HepG2 (cell line): ENCODE measurements around the gene PBLD. TPM values are rescaled to one million over a fixed set of nuclear protein-coding genes. Genes with fewer than 3 reads are reported as not detected.

Experiments used
- ATAC-seq: fragments of 200-7000 bp; cut with Tn5 transposase; 3 replicates; pipeline ENCODE4 v1.9.1; 2020; ENCODE audit warnings: mild to moderate bottlenecking, moderate library complexity
- BruUV-seq: library from RNA; stranded (reverse); fragments of 400-500 nt; replicated peaks from 2 replicates; lab custom pipeline; 2021; lab: Mats Ljungman, UMichigan
- CTCF ChIA-PET: fragments of 300-600 bp; formaldehyde crosslinking; extraction: SDS; loops from one replicate; lab custom pipeline; 2021; ENCODE audit warnings: low total read pairs, inconsistent platforms, low intra/inter-chr PET ratio; lab: Yijun Ruan, JAX
- POLR2A ChIA-PET: fragments of 350-600 bp; sonication (Branson Sonifier 250); formaldehyde crosslinking; loops from one replicate; lab custom pipeline; 2020; ENCODE audit warnings: antibody characterized with exemption, inconsistent platforms; lab: Yijun Ruan, JAX
- DNase-seq: peaks from one replicate; pipeline ENCODE4 v3.0.0-alpha.2; 2015; ENCODE audit warnings: low spot score
- FAIRE-seq: peaks from 3 replicates; lab custom pipeline; 2011; peaks lifted over from hg19 to GRCh38; lab: Jason Lieb, UNC
- H2AFZ ChIP-seq: one replicate; pipeline ENCODE4 v1.6.1; 2011; ENCODE audit warnings: low read length, inconsistent platforms
- H3K27ac ChIP-seq: fragments of 300-600 bp; 3 replicates; pipeline ENCODE4 v1.8.0; 2011; ENCODE audit warnings: mixed run types, mild to moderate bottlenecking, mixed read lengths, low read length, inconsistent platforms; ENCODE audit not compliant: insufficient read depth; ENCODE audit errors: extremely low read length
- H3K27me3 ChIP-seq, 2 experiments: fragments of 200-600 bp in 1 of 2; 2 replicates in 1 of 2; 3 replicates in 1 of 2; pipeline versions ENCODE4 v1.6.0 to v1.8.0; 2011; ENCODE audit warnings: low read length in 2 of 2, mild to moderate bottlenecking in 2 of 2, moderate library complexity in 2 of 2, inconsistent platforms in 1 of 2; ENCODE audit not compliant: insufficient read depth in 2 of 2, control insufficient read depth in 1 of 2
- H3K36me3 ChIP-seq, 2 experiments: fragments of 200-600 bp in 1 of 2; replicated peaks in 1 of 2; 2 replicates in 1 of 2; 3 replicates in 1 of 2; pipeline versions ENCODE4 v1.5.1 to v1.8.0; 2011; ENCODE audit warnings: low read length in 2 of 2, inconsistent platforms in 1 of 2; ENCODE audit not compliant: insufficient read depth in 2 of 2, control insufficient read depth in 1 of 2
- H3K4me1 ChIP-seq: 2 replicates; pipeline ENCODE4 v1.5.1; 2012; ENCODE audit warnings: low read length, inconsistent platforms; ENCODE audit not compliant: insufficient read depth
- H3K4me2 ChIP-seq: 2 replicates; pipeline ENCODE4 v1.6.0; 2011; ENCODE audit warnings: low read depth, low read length, inconsistent platforms
- H3K4me3 ChIP-seq, 3 experiments: fragments of 200-600 bp in 1 of 3; sonication (generic), shearing (Covaris generic) in 1 of 3; replicated peaks in 1 of 3; 2 replicates each; pipeline ENCODE4 v1.5.1; 2011 to 2016; ENCODE audit warnings: low read length in 3 of 3, inconsistent platforms in 2 of 3, low read depth in 2 of 3, mild to moderate bottlenecking in 2 of 3, control low read depth in 1 of 3, mixed read lengths in 1 of 3; ENCODE audit not compliant: insufficient read depth in 1 of 3
- H3K79me2 ChIP-seq: one replicate; pipeline ENCODE4 v1.6.1; 2011; ENCODE audit warnings: low read length, inconsistent platforms; ENCODE audit not compliant: insufficient read depth
- H3K9ac ChIP-seq: 2 replicates; pipeline ENCODE4 v1.6.0; 2011; ENCODE audit warnings: mild to moderate bottlenecking, low read depth, low read length, inconsistent platforms; ENCODE audit not compliant: insufficient read depth
- H3K9me3 ChIP-seq: 2 replicates; pipeline ENCODE4 v1.5.1; 2012; ENCODE audit warnings: mild to moderate bottlenecking, low read length
- H4K20me1 ChIP-seq: 2 replicates; pipeline ENCODE4 v1.6.0; 2011; ENCODE audit warnings: inconsistent platforms, mild to moderate bottlenecking, low read length, moderate library complexity; ENCODE audit not compliant: insufficient read depth
- GZF1 ChIP-seq: sonication (generic); formaldehyde crosslinking; IDR thresholded peaks from 2 replicates; pipeline ENCODE4 v1.5.1; 2020; ENCODE audit warnings: mild to moderate bottlenecking, missing genetic modification reagents
- MLLT10 ChIP-seq: sonication (generic); formaldehyde crosslinking; IDR thresholded peaks from 2 replicates; pipeline ENCODE4 v1.4.0; 2020; ENCODE audit warnings: missing genetic modification reagents
- PRMT3 ChIP-seq: sonication (generic); formaldehyde crosslinking; IDR thresholded peaks from 2 replicates; pipeline ENCODE4 v1.8.1; 2022; ENCODE audit warnings: low read depth, mild to moderate bottlenecking, moderate library complexity, missing genetic modification reagents, borderline replicate concordance
- SMARCC2 ChIP-seq: fragments of 450-650 bp; IDR thresholded peaks from 2 replicates; pipeline ENCODE4 v1.6.1; 2017; ENCODE audit warnings: antibody characterized with exemption, mild to moderate bottlenecking
- SRY ChIP-seq: sonication (generic); formaldehyde crosslinking; IDR thresholded peaks from 2 replicates; pipeline ENCODE4 v1.8.0; 2022; ENCODE audit warnings: mild to moderate bottlenecking, missing genetic modification reagents
- TMF1 ChIP-seq: sonication (generic); formaldehyde crosslinking; IDR thresholded peaks from 2 replicates; pipeline ENCODE4 v1.8.1; 2022; ENCODE audit warnings: low read depth, missing genetic modification reagents
- ZFP41 ChIP-seq: sonication (generic); formaldehyde crosslinking; IDR thresholded peaks from 2 replicates; pipeline ENCODE4 v1.4.0; 2020; ENCODE audit warnings: mild to moderate bottlenecking, missing genetic modification reagents, borderline replicate concordance
- ZFP90 ChIP-seq: sonication (generic); formaldehyde crosslinking; IDR thresholded peaks from 2 replicates; pipeline ENCODE4 v1.8.0; 2022; ENCODE audit warnings: missing genetic modification reagents, mild to moderate bottlenecking, inconsistent platforms, borderline replicate concordance
- ZNF354B ChIP-seq: sonication (generic); formaldehyde crosslinking; IDR thresholded peaks from 2 replicates; pipeline ENCODE4 v1.8.0; 2022; ENCODE audit warnings: mild to moderate bottlenecking, missing genetic modification reagents
- ZNF431 ChIP-seq: sonication (generic); formaldehyde crosslinking; IDR thresholded peaks from 2 replicates; pipeline ENCODE4 v1.9.0; 2022; ENCODE audit warnings: missing genetic modification reagents, low read depth, mild to moderate bottlenecking, borderline replicate concordance
- ZNF468 ChIP-seq: sonication (generic); formaldehyde crosslinking; IDR thresholded peaks from 2 replicates; pipeline ENCODE4 v1.8.0; 2022; ENCODE audit warnings: mild to moderate bottlenecking, moderate library complexity, missing genetic modification reagents
- ZNF562 ChIP-seq: sonication (generic); formaldehyde crosslinking; IDR thresholded peaks from 2 replicates; pipeline ENCODE4 v1.8.0; 2022; ENCODE audit warnings: missing genetic modification reagents, borderline replicate concordance
- ZNF577 ChIP-seq: sonication (generic); formaldehyde crosslinking; IDR thresholded peaks from 2 replicates; pipeline ENCODE4 v1.4.0; 2020; ENCODE audit warnings: mild to moderate bottlenecking, low read depth, missing genetic modification reagents, borderline replicate concordance
- ZNF713 ChIP-seq: sonication (generic); formaldehyde crosslinking; IDR thresholded peaks from 2 replicates; pipeline ENCODE4 v1.4.0; 2020; ENCODE audit warnings: mild to moderate bottlenecking, missing genetic modification reagents
- WGBS: methylation state at CpG from one replicate; pipeline ENCODE4 v1.1.6; 2017; ENCODE audit warnings: low lambda C conversion rate; 5-methylcytosine and 5-hydroxymethylcytosine counted together
- in situ Hi-C: cut with HindIII; loops from 2 replicates; pipeline ENCODE4 v1.10.0; 2017; ENCODE audit warnings: low pct_unique_long_range_greater_than_20kb; ENCODE audit not compliant: extremely low pct_ligation_motif_present
- intact Hi-C: fragments of 100-400 bp; cut with micrococcal nuclease; formaldehyde crosslinking; loops from one replicate; pipeline ENCODE4 v1.10.0; 2022; ENCODE audit not compliant: unreplicated experiment
- polyA plus RNA-seq, 8 experiments: library from polyadenylated mRNA; depleted of rRNA in 3 of 8; stranded (reverse) in 7 of 8; unstranded in 1 of 8; fragments of >200 nt; fragmentation: Illumina TruSeq in 4 of 8; extraction: Trizol in 4 of 8; gene quantifications; 2 replicates each; pipeline versions ENCODE4 v1.2.1 to v1.2.3, GENCODE V29; 2011 to 2016; ENCODE audit warnings: low read depth in 4 of 8, missing spikeins in 1 of 8, mixed read lengths in 1 of 8; ENCODE audit not compliant: insufficient read depth in 1 of 8
- total RNA-seq, 5 experiments: library from RNA; depleted of rRNA; stranded (reverse); fragments of >200 nt; fragmentation: Illumina TruSeq; extraction: Trizol; gene quantifications; 2 replicates each; pipeline ENCODE4 v1.2.3, GENCODE V29; 2016; ENCODE audit warnings: low read depth in 1 of 5
- TF ChIP-seq, protein P1 (sequence below): conservative IDR thresholded peaks from 2 replicates; pipeline ENCODE4 v1.6.1; 2018; ENCODE audit warnings: missing genetic modification reagents
- TF ChIP-seq, protein P2 (sequence below): sonication (generic); formaldehyde crosslinking; IDR thresholded peaks from 2 replicates; pipeline ENCODE4 v1.5.0; 2020; ENCODE audit warnings: missing genetic modification reagents
- TF ChIP-seq, protein P3 (sequence below): sonication (generic); formaldehyde crosslinking; IDR thresholded peaks from 2 replicates; pipeline ENCODE4 v1.8.0; 2022; ENCODE audit warnings: mild to moderate bottlenecking, missing genetic modification reagents
- TF ChIP-seq, protein P4 (sequence below): sonication (generic); formaldehyde crosslinking; IDR thresholded peaks from 2 replicates; pipeline ENCODE4 v1.5.1; 2020; ENCODE audit warnings: missing genetic modification reagents, mild to moderate bottlenecking, borderline replicate concordance
- TF ChIP-seq, protein P5 (sequence below): IDR thresholded peaks from 2 replicates; pipeline ENCODE4 v1.6.1; 2012; ENCODE audit warnings: inconsistent platforms

The PBLD gene
- total and polyA plus RNA-seq, 2 of the 13 experiments (the other 11 are each of a cell fraction or from before 2014, with no cell fraction given), result 0.42 to 3.1 TPM

DNA sequence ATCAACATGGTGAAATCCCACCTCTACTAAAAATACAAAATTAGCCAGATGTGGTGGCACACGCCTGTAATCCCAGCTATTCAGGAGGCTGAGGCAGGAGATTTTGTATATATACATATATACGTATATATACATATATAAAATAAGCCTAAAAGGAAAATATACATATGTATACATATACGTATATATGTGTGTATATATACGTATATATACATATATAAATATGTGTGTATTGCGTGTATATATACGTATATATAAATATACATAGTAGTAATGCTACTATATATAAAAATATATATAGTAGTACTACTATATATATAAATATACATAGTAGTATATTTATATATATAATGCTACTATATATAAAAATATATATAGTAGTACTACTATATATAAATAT is 26.5 kb upstream of the PBLD start:
- 96% methylated on average over 6 of the region's 6 CpGs for WGBS
- no TSS peak for BruUV-seq
- POLR2A ChIA-PET, result no interaction called here
- Histone ChIP-seq H3K9me3 (no peaks in the 10 kb centered on the region), H3K4me1 (no peaks in the 10 kb centered on the region), H3K9ac (no peak overlapping the region), H3K27me3 (no peaks in the 10 kb centered on the region), H4K20me1 (no peaks in the 10 kb centered on the region), H3K79me2 (no peaks in the 10 kb centered on the region), H2AFZ (no peak overlapping the region), H3K4me2 (no peak overlapping the region), H3K4me3 (no peak overlapping the region), H3K36me3 (peaks cover 4 to 26% of the 10 kb centered on the region in 2 experiments; a peak in 3 of 5 replicates), H3K27ac (no peak overlapping the region)
- in situ Hi-C loops (no loop called here), intact Hi-C loops (no loop called here)
- no peak for FAIRE-seq
- CTCF ChIA-PET, result no interaction called here
- DNase-seq, result no peak
- TF ChIP-seq ZFP41 (CRISPR knock-in tag), result no peak
- TF ChIP-seq GZF1, result no peak
- no peak for TF ChIP-seq ZNF354B (CRISPR knock-in tag)
- TF ChIP-seq PRMT3 (CRISPR knock-in tag), result no peak
- TF ChIP-seq, protein P1, sequence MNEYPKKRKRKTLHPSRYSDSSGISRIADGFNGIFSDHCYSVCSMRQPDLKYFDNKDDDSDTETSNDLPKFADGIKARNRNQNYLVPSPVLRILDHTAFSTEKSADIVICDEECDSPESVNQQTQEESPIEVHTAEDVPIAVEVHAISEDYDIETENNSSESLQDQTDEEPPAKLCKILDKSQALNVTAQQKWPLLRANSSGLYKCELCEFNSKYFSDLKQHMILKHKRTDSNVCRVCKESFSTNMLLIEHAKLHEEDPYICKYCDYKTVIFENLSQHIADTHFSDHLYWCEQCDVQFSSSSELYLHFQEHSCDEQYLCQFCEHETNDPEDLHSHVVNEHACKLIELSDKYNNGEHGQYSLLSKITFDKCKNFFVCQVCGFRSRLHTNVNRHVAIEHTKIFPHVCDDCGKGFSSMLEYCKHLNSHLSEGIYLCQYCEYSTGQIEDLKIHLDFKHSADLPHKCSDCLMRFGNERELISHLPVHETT (CRISPR knock-in tag), result no peak
- TF ChIP-seq, protein P2, sequence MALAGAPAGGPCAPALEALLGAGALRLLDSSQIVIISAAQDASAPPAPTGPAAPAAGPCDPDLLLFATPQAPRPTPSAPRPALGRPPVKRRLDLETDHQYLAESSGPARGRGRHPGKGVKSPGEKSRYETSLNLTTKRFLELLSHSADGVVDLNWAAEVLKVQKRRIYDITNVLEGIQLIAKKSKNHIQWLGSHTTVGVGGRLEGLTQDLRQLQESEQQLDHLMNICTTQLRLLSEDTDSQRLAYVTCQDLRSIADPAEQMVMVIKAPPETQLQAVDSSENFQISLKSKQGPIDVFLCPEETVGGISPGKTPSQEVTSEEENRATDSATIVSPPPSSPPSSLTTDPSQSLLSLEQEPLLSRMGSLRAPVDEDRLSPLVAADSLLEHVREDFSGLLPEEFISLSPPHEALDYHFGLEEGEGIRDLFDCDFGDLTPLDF (CRISPR knock-in tag), result no peak
- TF ChIP-seq ZNF577 (CRISPR knock-in tag), result no peak
- TF ChIP-seq ZNF468 (CRISPR knock-in tag), result no peak
- no peak for TF ChIP-seq ZNF713 (CRISPR knock-in tag)
- TF ChIP-seq, protein P3, sequence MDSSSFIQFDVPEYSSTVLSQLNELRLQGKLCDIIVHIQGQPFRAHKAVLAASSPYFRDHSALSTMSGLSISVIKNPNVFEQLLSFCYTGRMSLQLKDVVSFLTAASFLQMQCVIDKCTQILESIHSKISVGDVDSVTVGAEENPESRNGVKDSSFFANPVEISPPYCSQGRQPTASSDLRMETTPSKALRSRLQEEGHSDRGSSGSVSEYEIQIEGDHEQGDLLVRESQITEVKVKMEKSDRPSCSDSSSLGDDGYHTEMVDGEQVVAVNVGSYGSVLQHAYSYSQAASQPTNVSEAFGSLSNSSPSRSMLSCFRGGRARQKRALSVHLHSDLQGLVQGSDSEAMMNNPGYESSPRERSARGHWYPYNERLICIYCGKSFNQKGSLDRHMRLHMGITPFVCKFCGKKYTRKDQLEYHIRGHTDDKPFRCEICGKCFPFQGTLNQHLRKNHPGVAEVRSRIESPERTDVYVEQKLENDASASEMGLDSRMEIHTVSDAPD (CRISPR knock-in tag), result no peak
- no peak for TF ChIP-seq SMARCC2
- no peak for TF ChIP-seq MLLT10 (CRISPR knock-in tag)
- TF ChIP-seq ZNF431 (CRISPR knock-in tag), result no peak
- TF ChIP-seq ZFP90 (CRISPR knock-in tag), result no peak
- TF ChIP-seq, protein P4, sequence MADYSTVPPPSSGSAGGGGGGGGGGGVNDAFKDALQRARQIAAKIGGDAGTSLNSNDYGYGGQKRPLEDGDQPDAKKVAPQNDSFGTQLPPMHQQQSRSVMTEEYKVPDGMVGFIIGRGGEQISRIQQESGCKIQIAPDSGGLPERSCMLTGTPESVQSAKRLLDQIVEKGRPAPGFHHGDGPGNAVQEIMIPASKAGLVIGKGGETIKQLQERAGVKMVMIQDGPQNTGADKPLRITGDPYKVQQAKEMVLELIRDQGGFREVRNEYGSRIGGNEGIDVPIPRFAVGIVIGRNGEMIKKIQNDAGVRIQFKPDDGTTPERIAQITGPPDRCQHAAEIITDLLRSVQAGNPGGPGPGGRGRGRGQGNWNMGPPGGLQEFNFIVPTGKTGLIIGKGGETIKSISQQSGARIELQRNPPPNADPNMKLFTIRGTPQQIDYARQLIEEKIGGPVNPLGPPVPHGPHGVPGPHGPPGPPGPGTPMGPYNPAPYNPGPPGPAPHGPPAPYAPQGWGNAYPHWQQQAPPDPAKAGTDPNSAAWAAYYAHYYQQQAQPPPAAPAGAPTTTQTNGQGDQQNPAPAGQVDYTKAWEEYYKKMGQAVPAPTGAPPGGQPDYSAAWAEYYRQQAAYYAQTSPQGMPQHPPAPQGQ, result no peak
- TF ChIP-seq SRY (CRISPR knock-in tag), result no peak
- TF ChIP-seq, protein P5, sequence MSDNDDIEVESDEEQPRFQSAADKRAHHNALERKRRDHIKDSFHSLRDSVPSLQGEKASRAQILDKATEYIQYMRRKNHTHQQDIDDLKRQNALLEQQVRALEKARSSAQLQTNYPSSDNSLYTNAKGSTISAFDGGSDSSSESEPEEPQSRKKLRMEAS, result no peak
- no peak for TF ChIP-seq ZNF562 (CRISPR knock-in tag)
- no peak for TF ChIP-seq TMF1 (CRISPR knock-in tag)
- ATAC-seq, result no peak
